Measurements from ENCODE around the gene CYP2R1.

- TF ChIP-seq POLR2A (IDR thresholded peaks at IDR 0.05; ENCODE audit: low read depth, low read length): no peak
- TF ChIP-seq, protein P1, sequence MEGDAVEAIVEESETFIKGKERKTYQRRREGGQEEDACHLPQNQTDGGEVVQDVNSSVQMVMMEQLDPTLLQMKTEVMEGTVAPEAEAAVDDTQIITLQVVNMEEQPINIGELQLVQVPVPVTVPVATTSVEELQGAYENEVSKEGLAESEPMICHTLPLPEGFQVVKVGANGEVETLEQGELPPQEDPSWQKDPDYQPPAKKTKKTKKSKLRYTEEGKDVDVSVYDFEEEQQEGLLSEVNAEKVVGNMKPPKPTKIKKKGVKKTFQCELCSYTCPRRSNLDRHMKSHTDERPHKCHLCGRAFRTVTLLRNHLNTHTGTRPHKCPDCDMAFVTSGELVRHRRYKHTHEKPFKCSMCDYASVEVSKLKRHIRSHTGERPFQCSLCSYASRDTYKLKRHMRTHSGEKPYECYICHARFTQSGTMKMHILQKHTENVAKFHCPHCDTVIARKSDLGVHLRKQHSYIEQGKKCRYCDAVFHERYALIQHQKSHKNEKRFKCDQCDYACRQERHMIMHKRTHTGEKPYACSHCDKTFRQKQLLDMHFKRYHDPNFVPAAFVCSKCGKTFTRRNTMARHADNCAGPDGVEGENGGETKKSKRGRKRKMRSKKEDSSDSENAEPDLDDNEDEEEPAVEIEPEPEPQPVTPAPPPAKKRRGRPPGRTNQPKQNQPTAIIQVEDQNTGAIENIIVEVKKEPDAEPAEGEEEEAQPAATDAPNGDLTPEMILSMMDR (IDR thresholded peaks at IDR 0.05; ENCODE audit: extremely low read depth in 1 of 2, insufficient read depth in 1 of 2, low read depth in 1 of 2, low read length in 2 of 2): no peak
Observed at GRCh38 chr11:14835496-14836492, 56.2 kb downstream of the CYP2R1 start.
